H1 (cell line): ENCODE measurements around the gene PCDH19. TPM values are rescaled to one million over a fixed set of nuclear protein-coding genes. Genes with fewer than 3 reads are reported as not detected.

ENCODE experiments used
- CTCF ChIA-PET: fragments of 300-600 bp; sonication (Branson Sonifier 250); formaldehyde crosslinking; loops from one replicate; lab custom pipeline; 2021; ENCODE audit not compliant: partially characterized antibody; lab: Charles Lee
- POLR2A ChIA-PET: fragments of 300-600 bp; sonication (Branson Sonifier 250); formaldehyde crosslinking; loops from one replicate; lab custom pipeline; 2021; ENCODE audit warnings: inconsistent platforms; ENCODE audit not compliant: partially characterized antibody; lab: Charles Lee
- DNase-seq, 2 experiments: peaks; one replicate each; pipeline versions ENCODE4 v3.0.0 to v3.0.0-alpha.2; 2010 to 2022; ENCODE audit warnings: low spot score in 2 of 2, low read depth in 1 of 2, mixed read lengths in 1 of 2
- FAIRE-seq: peaks from 2 replicates; lab custom pipeline; 2011; peaks lifted over from hg19 to GRCh38; lab: Jason Lieb, UNC
- H2AFZ ChIP-seq: 2 replicates; pipeline ENCODE4 v1.8.1; 2012; ENCODE audit warnings: low read length, inconsistent platforms
- H2AK5ac ChIP-seq: 2 replicates; pipeline ENCODE4 v1.6.1; 2013; ENCODE audit warnings: low read depth, low read length
- H2BK120ac ChIP-seq: replicated peaks from 2 replicates; pipeline ENCODE3; 2013; ENCODE audit warnings: low read depth, low read length, inconsistent platforms
- H2BK12ac ChIP-seq: 2 replicates; pipeline ENCODE4 v1.6.1; 2013; ENCODE audit warnings: low read depth, low read length
- H2BK15ac ChIP-seq: 2 replicates; pipeline ENCODE4 v1.6.1; 2013; ENCODE audit warnings: low read length
- H2BK20ac ChIP-seq: 2 replicates; pipeline ENCODE4 v1.6.1; 2013; ENCODE audit warnings: low read length
- H2BK5ac ChIP-seq: 2 replicates; pipeline ENCODE4 v1.6.1; 2013; ENCODE audit warnings: low read depth, low read length
- H3K14ac ChIP-seq: 2 replicates; pipeline ENCODE4 v1.6.1; 2013; ENCODE audit warnings: inconsistent platforms; ENCODE audit not compliant: insufficient read length
- H3K18ac ChIP-seq: 2 replicates; pipeline ENCODE4 v1.6.1; 2013; ENCODE audit warnings: low read length; ENCODE audit errors: extremely low read depth
- H3K23ac ChIP-seq: 2 replicates; pipeline ENCODE4 v1.6.1; 2013; ENCODE audit warnings: inconsistent platforms; ENCODE audit not compliant: insufficient read length
- H3K23me2 ChIP-seq: 2 replicates; pipeline ENCODE4 v1.6.1; 2013; ENCODE audit warnings: low read depth, low read length
- H3K27ac ChIP-seq: 2 replicates; pipeline ENCODE4 v1.6.1; 2011; ENCODE audit warnings: low read depth, low read length, inconsistent platforms
- H3K27me3 ChIP-seq, 4 experiments: replicated peaks in 1 of 4; 1 replicate in 1 of 4; 2 replicates in 3 of 4; pipeline versions ENCODE4 v1.6.1 to v1.8.1; 2011 to 2013; ENCODE audit warnings: low read length in 3 of 4, mild to moderate bottlenecking in 3 of 4, inconsistent platforms in 2 of 4, mixed read lengths in 2 of 4, moderate library complexity in 1 of 4; ENCODE audit not compliant: control insufficient read depth in 3 of 4, insufficient read depth in 3 of 4; ENCODE audit errors: extremely low read depth in 1 of 4
- H3K36me3 ChIP-seq, 4 experiments: 2 replicates each; pipeline versions ENCODE4 v1.6.1 to v1.8.1; 2011 to 2013; ENCODE audit warnings: mild to moderate bottlenecking in 4 of 4, low read length in 3 of 4, moderate library complexity in 2 of 4, control low read depth in 1 of 4, inconsistent platforms in 1 of 4; ENCODE audit not compliant: insufficient read depth in 4 of 4, control insufficient read depth in 2 of 4
- H3K4ac ChIP-seq: replicated peaks from 2 replicates; pipeline ENCODE3; 2013; ENCODE audit warnings: low read length, low read depth, mixed read lengths, inconsistent platforms; ENCODE audit not compliant: insufficient read length
- H3K4me1 ChIP-seq, 4 experiments: replicated peaks in 1 of 4; 1 replicate in 1 of 4; 2 replicates in 3 of 4; pipeline versions ENCODE4 v1.6.1 to v1.8.1; 2011 to 2013; ENCODE audit warnings: low read length in 3 of 4, inconsistent platforms in 2 of 4, mixed read lengths in 1 of 4; ENCODE audit not compliant: insufficient read depth in 4 of 4, control insufficient read depth in 3 of 4
- H3K4me2 ChIP-seq, 2 experiments: 2 replicates each; pipeline versions ENCODE4 v1.6.1 to v1.8.1; 2011 to 2013; ENCODE audit warnings: low read depth in 2 of 2, low read length in 2 of 2, control low read depth in 1 of 2, inconsistent platforms in 1 of 2, mild to moderate bottlenecking in 1 of 2; ENCODE audit not compliant: insufficient read depth in 1 of 2
- H3K4me3 ChIP-seq, 4 experiments: fragments of 200-600, 300-600 bp in 1 of 4; sonication (generic), shearing (Covaris generic), sonication (Bioruptor Twin) in 1 of 4; 2 replicates each; pipeline versions ENCODE4 v1.5.1 to v1.8.1; 2011 to 2016; ENCODE audit warnings: low read length in 4 of 4, low read depth in 3 of 4, control low read depth in 2 of 4, inconsistent platforms in 2 of 4, mild to moderate bottlenecking in 2 of 4, mixed read lengths in 1 of 4, moderate library complexity in 1 of 4; ENCODE audit not compliant: insufficient read depth in 2 of 4; ENCODE audit errors: extremely low read depth in 1 of 4
- H3K56ac ChIP-seq: replicated peaks from 2 replicates; pipeline ENCODE3; 2013; ENCODE audit warnings: low read depth, mild to moderate bottlenecking, mixed read lengths, low read length, inconsistent platforms; ENCODE audit not compliant: insufficient read length
- H3K79me1 ChIP-seq: 2 replicates; pipeline ENCODE4 v1.6.1; 2013; ENCODE audit warnings: low read depth, low read length, control low read depth
- H3K79me2 ChIP-seq, 2 experiments: 2 replicates each; pipeline versions ENCODE4 v1.6.1 to v1.8.1; 2012 to 2013; ENCODE audit warnings: low read length in 2 of 2, mild to moderate bottlenecking in 2 of 2, inconsistent platforms in 1 of 2; ENCODE audit not compliant: insufficient read depth in 2 of 2, control insufficient read depth in 1 of 2
- H3K9ac ChIP-seq, 4 experiments: replicated peaks in 1 of 4; 1 replicate in 1 of 4; 2 replicates in 3 of 4; pipeline versions ENCODE4 v1.6.1 to v1.8.1; 2011 to 2013; ENCODE audit warnings: low read depth in 3 of 4, low read length in 3 of 4, control low read depth in 2 of 4, mild to moderate bottlenecking in 2 of 4, moderate library complexity in 2 of 4, inconsistent platforms in 1 of 4; ENCODE audit errors: extremely low read depth in 1 of 4
- H3K9me3 ChIP-seq, 2 experiments: 2 replicates each; pipeline versions ENCODE4 v1.6.1 to v1.8.1; 2012 to 2013; ENCODE audit warnings: mild to moderate bottlenecking in 2 of 2, moderate library complexity in 2 of 2, control low read depth in 1 of 2, inconsistent platforms in 1 of 2, low read depth in 1 of 2, low read length in 1 of 2, mixed read lengths in 1 of 2; ENCODE audit not compliant: insufficient read depth in 2 of 2
- H4K20me1 ChIP-seq, 2 experiments: replicated peaks in 1 of 2; 2 replicates each; pipeline versions ENCODE3 to v1.8.1; 2011 to 2013; ENCODE audit warnings: inconsistent platforms in 2 of 2, low read length in 2 of 2, mild to moderate bottlenecking in 1 of 2; ENCODE audit not compliant: insufficient read depth in 2 of 2, control insufficient read depth in 1 of 2
- H4K5ac ChIP-seq: 2 replicates; pipeline ENCODE4 v1.6.1; 2013; ENCODE audit warnings: low read length, low read depth, mixed read lengths, inconsistent platforms; ENCODE audit not compliant: insufficient read length
- H4K8ac ChIP-seq: 2 replicates; pipeline ENCODE4 v1.8.0; 2013; ENCODE audit warnings: mild to moderate bottlenecking, moderate library complexity, low read length, inconsistent platforms; ENCODE audit not compliant: insufficient read depth; ENCODE audit errors: extremely low read depth
- H4K91ac ChIP-seq: replicated peaks from 2 replicates; pipeline ENCODE3; 2013; ENCODE audit warnings: low read length, mixed read lengths, inconsistent platforms; ENCODE audit not compliant: insufficient read length
- CBX5 ChIP-seq: fragments of 300-800, 300-1000 bp; sonication (generic); IDR thresholded peaks from 2 replicates; pipeline ENCODE4 v1.7.1; 2016; ENCODE audit warnings: antibody characterized with exemption, low read length, low read depth
- CHD2 ChIP-seq: IDR thresholded peaks from 2 replicates; pipeline ENCODE4 v1.6.1; 2012; ENCODE audit warnings: low read length, improper control_type of control experiment
- EZH2 ChIP-seq: fragments of 200-600 bp; sonication (generic); IDR thresholded peaks from 2 replicates; pipeline ENCODE4 v1.7.1; 2012; ENCODE audit warnings: low read depth, mild to moderate bottlenecking, moderate library complexity, low read length, inconsistent platforms; ENCODE audit not compliant: severe bottlenecking
- JUN ChIP-seq: IDR thresholded peaks from 2 replicates; pipeline ENCODE4 v1.6.1; 2011; ENCODE audit warnings: low read depth, mild to moderate bottlenecking, improper control_type of control experiment, low read length
- KDM4A ChIP-seq: IDR thresholded peaks from one replicate; pipeline ENCODE4 v1.7.1; 2012; ENCODE audit warnings: low read depth, mild to moderate bottlenecking, moderate library complexity, low read length, inconsistent platforms; ENCODE audit not compliant: severe bottlenecking
- POU5F1 ChIP-seq: IDR thresholded peaks from 2 replicates; pipeline ENCODE4 v1.6.1; 2011; ENCODE audit warnings: low read depth, mild to moderate bottlenecking, low read length, moderate library complexity
- SIN3A ChIP-seq, 2 experiments: IDR thresholded peaks in 1 of 2; conservative IDR thresholded peaks in 1 of 2; 2 replicates each; pipeline ENCODE4 v1.6.1; 2011 to 2012; ENCODE audit warnings: low read length in 2 of 2, improper control_type of control experiment in 1 of 2, low read depth in 1 of 2, mild to moderate bottlenecking in 1 of 2
- SP4 ChIP-seq: IDR thresholded peaks from 2 replicates; pipeline ENCODE4 v1.6.1; 2012; ENCODE audit warnings: low read length, inconsistent platforms
- SUZ12 ChIP-seq: fragments of 200-600 bp; sonication (generic); IDR thresholded peaks from 2 replicates; pipeline ENCODE4 v1.6.1; 2012; ENCODE audit warnings: mild to moderate bottlenecking, inconsistent platforms, low read length, moderate library complexity, mixed read lengths
- TCF12 ChIP-seq: IDR thresholded peaks from 2 replicates; pipeline ENCODE4 v1.6.1; 2011; ENCODE audit warnings: low read depth, mild to moderate bottlenecking, low read length
- YY1 ChIP-seq: IDR thresholded peaks from 2 replicates; pipeline ENCODE4 v1.6.1; 2011; ENCODE audit warnings: low read depth, mild to moderate bottlenecking, low read length
- WGBS, 2 experiments: shearing (Covaris generic) in 1 of 2; methylation state at CpG; one replicate each; pipeline versions ENCODE4 v1.1.6 to v1.1.7; 2013 to 2015; ENCODE audit warnings: low lambda C conversion rate in 2 of 2, mixed read lengths in 2 of 2, inconsistent platforms in 1 of 2, low coverage in 1 of 2, missing lambda C conversion rate in 1 of 2; ENCODE audit not compliant: insufficient replicate concordance in 2 of 2, insufficient coverage in 1 of 2, insufficient read length in 1 of 2; ENCODE audit errors: extremely low coverage in 1 of 2, missing lambda C conversion rate in 1 of 2; 5-methylcytosine and 5-hydroxymethylcytosine counted together
- polyA plus RNA-seq, 7 experiments: library from polyadenylated mRNA; depleted of rRNA in 3 of 7; stranded (reverse) in 5 of 7; unstranded in 2 of 7; fragments of >200 nt in 5 of 7; fragments of 200-250 nt in 2 of 7; gene quantifications; 1 replicate in 5 of 7; 2 replicates in 1 of 7; 4 replicates in 1 of 7; pipeline versions ENCODE4 v1.2.1 to v1.2.3, GENCODE V29; 2011 to 2013; ENCODE audit warnings: missing spikeins in 2 of 7, mixed read lengths in 2 of 7
- total RNA-seq: library from RNA; stranded (reverse); fragmentation: NEBNext Ultra II Directional; extraction: Animal tissue kit (Norgen Biotek cat#: 25700); gene quantifications from 2 replicates; pipeline ENCODE4 v1.2.1, GENCODE V29; 2021

The PCDH19 gene
- total and polyA plus RNA-seq, 2 of the 8 experiments (the other 6 are each of a cell fraction or from before 2014, with no cell fraction given), result 0.12 to 1.2 TPM

DNA sequence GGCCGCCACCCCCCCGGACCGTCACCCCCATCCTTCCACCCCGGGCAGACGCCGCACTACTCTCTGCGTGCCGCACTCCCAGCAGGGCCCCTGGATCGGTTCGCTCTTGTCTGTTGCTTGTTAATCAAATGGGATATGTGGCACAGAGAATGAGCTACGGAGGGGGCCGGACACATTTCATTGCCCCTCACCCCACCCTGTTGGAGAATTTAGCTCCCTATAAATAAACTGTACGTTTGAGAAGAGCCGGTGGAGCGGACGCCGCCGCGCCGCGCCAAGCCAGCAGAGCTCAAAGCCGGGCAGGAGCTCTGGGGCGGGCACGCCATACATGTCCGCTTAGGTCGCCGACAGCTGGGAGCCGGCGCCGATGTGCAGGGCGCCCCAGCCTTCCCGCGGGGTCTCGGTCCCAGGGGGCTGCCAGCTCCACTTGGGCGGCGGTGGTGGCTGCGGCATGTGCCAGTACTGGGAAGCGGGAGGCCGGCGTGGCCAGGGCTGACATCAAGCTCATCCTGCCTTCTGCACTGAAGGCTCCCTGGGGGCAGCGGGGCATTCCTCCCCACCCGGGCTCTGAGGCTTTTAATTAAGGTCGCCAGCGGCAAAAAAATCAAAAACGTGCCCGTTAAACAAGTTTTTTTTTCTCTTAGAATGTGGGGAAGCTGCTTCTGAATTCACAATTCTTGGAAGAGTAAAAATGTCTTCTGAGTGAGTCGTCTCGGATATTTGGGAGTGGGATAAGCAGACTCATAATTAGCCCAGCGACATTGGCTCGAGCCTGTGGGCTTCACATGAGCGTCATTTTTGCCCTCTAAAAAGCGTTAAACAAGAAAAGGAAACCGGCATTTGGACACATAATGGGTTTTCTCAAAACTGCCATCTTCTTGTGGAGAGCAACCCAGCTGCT, 1.1 kb upstream of the PCDH19 start:
- Histone ChIP-seq H2BK12ac (no peak overlapping the region), H2BK20ac (no peak overlapping the region), H2BK15ac (no peak overlapping the region), H3K23ac (no peak overlapping the region), H3K56ac (no peak overlapping the region), H3K27me3 (peaks cover 50 to 65% (median 63%) of the 10 kb centered on the region in 4 experiments), H3K79me1 (no peaks in the 10 kb centered on the region), H3K36me3 (no peaks in the 10 kb centered on the region), H3K4me1 (peaks cover 0 to 22% (median 12%) of the 10 kb centered on the region in 4 experiments; a peak in 6 of 7 replicates), H4K8ac (no peak overlapping the region), H3K4me3 (peak overlapping the region in 2 of 4 experiments; percentile 13 to 53; a peak in 4 of 8 replicates), H3K27ac (no peak overlapping the region), H4K5ac (no peak overlapping the region), H3K4ac (no peak overlapping the region), H2BK120ac (no peak overlapping the region), H2AK5ac (no peak overlapping the region), H2AFZ (no peak overlapping the region), H3K9me3 (no peaks in the 10 kb centered on the region), H3K14ac (no peak overlapping the region), H2BK5ac (no peak overlapping the region), H4K91ac (no peak overlapping the region), H3K23me2 (peaks cover 3% of the 10 kb centered on the region; the same call in 1 of the 2 replicates), H3K79me2 (no peaks in the 10 kb centered on the region), H3K18ac (no peak overlapping the region), H4K20me1 (peaks cover 4 to 13% of the 10 kb centered on the region in 2 experiments), H3K9ac (no peak overlapping the region), H3K4me2 (peak overlapping the region; percentile 61 to 85)
- CTCF ChIA-PET, result interaction anchor here (0.6 to 4.5 kb wide), 4 partner anchors 9 to 41 kb away, joined by 3 to 51 read pairs (median 9); no protein-coding TSS in a partner anchor
- POLR2A ChIA-PET, result interaction anchor here (2.4 kb wide), 1 partner anchor 15 kb away, joined by 8 read pairs; no protein-coding TSS in a partner anchor
- DNase-seq (peak in 1 of 2 experiments; percentile 50), FAIRE-seq (no peak)
- 7% methylated on average over 10 of the region's 53 CpGs; no CpG with 5 or more reads in 1 of the 2 experiments for WGBS, 2 experiments
- TF ChIP-seq TCF12 (no peak), SUZ12 (peak; percentile 74), SIN3A (conservative IDR thresholded peaks at IDR 0.05 in 1 of 2, IDR thresholded peaks at IDR 0.05 in 1 of 2; ENCODE audit: low read depth in 1 of 2, low read length in 2 of 2) (no peak), CBX5 (no peak), SP4 (no peak), KDM4A (no peak), CHD2 (no peak), POU5F1 (no peak), EZH2 (peak; percentile 59), YY1 (no peak), JUN (no peak)
